Coronary artery (tissue), 2 donors: ENCODE results near the gene DGKZ.

Experiments
- DNase-seq: peaks from one replicate; pipeline ENCODE4 v3.0.0-alpha.2; 2017; ENCODE audit warnings: low spot score
- H3K27ac ChIP-seq, 2 donors: fragments of 200-600 bp; sonication (generic); one replicate each; pipeline ENCODE4 v1.5.1; 2016 to 2019
- H3K4me3 ChIP-seq: fragments of 200-600 bp; sonication (generic); 2 replicates; pipeline ENCODE4 v1.5.1; 2016; ENCODE audit warnings: mild to moderate bottlenecking, moderate library complexity
- TF ChIP-seq, protein P1 (sequence below): fragments of 200-600 bp; sonication (generic); IDR thresholded peaks from one replicate; pipeline ENCODE4 v1.5.1; 2019; ENCODE audit warnings: antibody characterized with exemption

DGKZ gene

DNA sequence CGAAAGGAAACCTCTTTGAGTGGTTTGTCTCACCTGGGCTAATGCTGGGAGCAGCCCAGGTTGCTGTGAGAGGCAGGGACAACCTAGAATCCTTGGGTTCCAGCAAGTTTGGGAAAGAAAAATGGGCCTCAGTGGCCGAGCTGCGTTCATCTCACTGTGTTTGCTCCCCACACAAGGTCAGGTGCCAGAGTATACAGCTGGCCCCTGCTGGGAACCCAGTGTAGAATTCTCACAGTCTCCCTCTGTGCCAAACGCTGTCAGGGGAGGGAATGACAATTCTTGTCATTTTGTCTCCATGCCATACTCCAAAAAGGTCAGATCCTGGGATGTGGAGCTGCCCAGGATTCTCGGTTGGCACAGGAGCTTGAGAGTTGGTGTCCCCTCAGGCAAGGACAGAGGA is 4.3 kb downstream of the DGKZ start:
- Histone ChIP-seq H3K27ac (no peak overlapping the region), H3K4me3 (no peak overlapping the region)
- no peak for DNase-seq
- TF ChIP-seq, protein P1, sequence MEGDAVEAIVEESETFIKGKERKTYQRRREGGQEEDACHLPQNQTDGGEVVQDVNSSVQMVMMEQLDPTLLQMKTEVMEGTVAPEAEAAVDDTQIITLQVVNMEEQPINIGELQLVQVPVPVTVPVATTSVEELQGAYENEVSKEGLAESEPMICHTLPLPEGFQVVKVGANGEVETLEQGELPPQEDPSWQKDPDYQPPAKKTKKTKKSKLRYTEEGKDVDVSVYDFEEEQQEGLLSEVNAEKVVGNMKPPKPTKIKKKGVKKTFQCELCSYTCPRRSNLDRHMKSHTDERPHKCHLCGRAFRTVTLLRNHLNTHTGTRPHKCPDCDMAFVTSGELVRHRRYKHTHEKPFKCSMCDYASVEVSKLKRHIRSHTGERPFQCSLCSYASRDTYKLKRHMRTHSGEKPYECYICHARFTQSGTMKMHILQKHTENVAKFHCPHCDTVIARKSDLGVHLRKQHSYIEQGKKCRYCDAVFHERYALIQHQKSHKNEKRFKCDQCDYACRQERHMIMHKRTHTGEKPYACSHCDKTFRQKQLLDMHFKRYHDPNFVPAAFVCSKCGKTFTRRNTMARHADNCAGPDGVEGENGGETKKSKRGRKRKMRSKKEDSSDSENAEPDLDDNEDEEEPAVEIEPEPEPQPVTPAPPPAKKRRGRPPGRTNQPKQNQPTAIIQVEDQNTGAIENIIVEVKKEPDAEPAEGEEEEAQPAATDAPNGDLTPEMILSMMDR = no peak

DNA sequence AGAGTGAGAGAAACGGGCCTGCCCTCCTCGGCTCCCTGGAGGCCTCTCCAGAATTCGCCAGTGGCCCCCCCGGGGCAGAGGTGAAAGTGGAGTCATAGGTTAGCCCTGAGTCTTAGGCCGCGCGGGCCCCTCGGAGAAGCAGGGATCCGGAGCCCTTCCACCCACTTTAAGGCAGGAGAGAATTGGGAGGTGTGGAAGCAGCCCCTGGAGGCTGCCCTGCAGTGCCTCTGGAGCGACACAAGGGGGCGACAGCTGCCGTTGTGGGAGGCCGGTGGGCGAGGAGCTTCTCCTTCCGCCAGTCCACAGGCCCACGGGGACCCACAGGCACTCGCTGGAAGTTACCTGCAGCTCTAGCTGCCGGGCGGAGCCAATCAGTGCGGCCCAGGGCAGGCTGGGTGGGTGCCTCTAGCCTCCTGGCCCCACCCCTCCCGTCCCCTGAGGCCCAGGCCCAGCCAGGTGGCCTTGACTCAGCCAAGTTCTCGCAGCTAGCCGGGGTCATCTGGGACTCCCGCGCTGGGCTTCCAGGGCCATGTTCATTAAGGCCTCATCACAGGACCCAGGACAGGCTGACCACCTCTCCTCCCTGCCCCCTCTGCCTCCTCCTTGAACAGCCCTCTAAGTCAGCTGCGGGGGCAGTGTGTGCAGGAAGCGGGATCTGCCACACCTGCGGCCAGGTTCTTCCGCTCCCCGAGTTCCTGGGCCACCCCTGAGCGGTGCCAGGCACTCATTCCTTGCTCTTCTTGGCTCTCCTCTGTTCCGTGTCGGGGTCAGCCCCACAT is 5.0 kb downstream of the DGKZ start:
- DNase-seq = no peak
- Histone ChIP-seq H3K4me3 (no peak overlapping the region), H3K27ac (peak overlapping the region in 1 of 2 donors; percentile 10)
- TF ChIP-seq, protein P1 = peak; percentile 50

DNA sequence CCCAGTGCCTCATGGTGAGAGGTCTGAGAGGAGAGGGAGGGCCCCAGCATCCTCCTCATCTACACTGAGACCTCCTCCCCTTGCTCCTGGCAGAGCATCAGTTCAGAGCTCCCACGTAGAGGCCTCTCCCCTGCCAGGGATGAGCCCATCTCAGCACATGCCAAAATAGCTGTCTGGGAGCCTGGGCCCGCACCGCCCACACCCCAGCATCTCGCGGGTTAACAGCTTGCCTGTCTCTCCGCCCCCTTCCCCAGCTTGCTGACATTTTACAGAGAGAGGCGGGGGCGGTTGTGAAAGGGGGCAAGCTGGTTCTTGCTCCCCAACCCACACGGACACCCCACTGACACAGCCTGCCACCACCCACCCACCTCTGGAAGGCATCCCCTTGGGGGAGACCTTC is 6.4 kb downstream of the DGKZ start:
- TF ChIP-seq, protein P1 = no peak
- Histone ChIP-seq H3K4me3 (no peak overlapping the region), H3K27ac (no peak overlapping the region)
- no peak for DNase-seq

DNA sequence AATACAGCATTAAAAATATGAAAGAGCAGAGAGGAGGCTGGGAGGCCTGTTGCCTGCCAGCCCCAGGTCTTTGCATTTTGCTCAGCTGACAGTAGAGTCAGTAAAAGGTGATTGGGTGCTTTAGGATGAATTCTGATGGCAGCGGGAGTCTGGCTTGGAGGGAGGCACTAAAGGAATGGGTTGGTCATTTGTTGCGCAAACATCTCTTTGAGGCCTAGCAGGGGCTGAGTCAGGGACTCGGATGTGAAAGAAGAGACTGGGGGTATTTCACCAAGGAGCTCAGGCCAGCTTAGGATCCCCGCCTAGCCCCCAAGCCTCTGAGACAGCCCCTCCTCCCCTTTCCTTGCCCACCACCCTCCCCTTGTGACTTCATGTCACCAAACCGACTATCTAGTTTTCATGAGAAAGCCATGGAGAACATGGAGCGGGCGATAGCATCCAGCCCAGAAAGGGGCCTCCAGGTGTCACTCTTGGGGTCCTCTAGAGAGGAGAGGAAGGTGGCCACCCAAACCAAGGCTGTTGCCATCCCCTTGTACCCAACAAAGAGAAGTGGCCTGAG is 9.7 kb downstream of the DGKZ start:
- Histone ChIP-seq H3K27ac (no peak overlapping the region), H3K4me3 (no peak overlapping the region)
- no peak for DNase-seq
- TF ChIP-seq, protein P1 = no peak

DNA sequence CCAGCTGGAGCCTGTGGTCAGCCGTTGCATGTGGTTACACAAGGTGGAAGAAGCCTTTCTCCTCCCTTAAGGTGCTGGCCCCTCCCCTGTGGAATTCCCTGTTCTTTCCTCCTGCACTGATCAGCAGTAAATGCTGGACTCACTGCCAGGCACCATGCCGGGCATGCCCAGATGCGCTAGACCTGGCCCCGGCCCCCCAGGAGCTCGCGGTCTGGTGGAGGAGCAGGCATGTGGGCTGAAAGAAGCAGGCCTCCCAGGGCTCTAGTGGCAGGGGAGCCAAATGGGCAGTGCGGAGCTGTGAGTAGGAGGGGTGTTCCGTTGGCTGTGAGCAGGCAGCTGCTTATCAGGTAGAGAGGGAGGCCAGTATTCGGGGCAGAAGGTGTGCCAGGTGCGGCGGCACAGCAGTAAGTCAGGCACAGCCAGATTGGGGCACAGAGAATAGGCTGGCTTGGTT is 10.2 kb downstream of the DGKZ start:
- Histone ChIP-seq H3K4me3 (no peak overlapping the region), H3K27ac (no peak overlapping the region)
- no peak for DNase-seq
- TF ChIP-seq, protein P1 = no peak

DNA sequence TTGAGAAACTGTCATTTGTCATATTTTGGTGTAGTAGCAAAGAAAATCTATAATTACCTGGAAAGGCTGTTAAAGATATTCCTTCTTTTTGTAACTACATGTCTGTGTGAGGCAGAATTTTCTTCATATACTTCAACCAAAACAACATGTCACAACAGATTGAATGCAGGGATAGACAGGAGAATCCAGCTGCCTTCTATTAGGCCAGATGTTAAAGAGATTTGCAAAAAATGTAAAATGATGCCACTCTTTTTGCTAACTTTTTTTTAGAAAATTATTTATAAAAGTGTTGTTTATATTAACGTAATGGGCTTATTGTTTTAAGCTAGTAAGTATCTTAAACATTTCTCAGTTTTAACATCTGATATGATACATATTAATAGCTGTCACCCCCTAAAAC is 12.7 kb downstream of the DGKZ start:
- TF ChIP-seq, protein P1 = no peak
- H3K27ac ChIP-seq = no peak overlapping the region
- H3K4me3 ChIP-seq = no peak overlapping the region
- DNase-seq = no peak

DNA sequence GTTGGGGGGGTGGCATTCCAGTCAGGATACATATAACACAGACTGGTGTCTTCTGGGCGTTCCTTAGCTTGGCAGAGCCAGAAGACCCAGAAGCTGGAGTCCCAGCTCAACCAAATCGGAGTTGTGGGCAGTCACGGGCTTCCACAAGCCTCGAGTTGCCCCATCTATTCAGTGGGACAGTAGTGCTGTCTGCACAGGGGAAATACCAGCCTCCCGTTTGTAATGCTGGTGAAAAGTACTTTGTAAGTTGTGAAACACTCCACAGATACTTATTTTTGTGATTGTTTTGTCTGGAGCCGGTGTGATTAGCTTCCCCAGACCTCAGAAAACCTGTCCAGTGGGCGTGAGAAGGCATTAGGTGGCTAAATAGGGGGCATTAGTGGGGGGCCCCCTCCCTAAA is 13.6 kb downstream of the DGKZ start:
- Histone ChIP-seq H3K4me3 (peak overlapping the region; percentile 51), H3K27ac (peak overlapping the region; percentile 60 to 86)
- TF ChIP-seq, protein P1 = no peak
- no peak for DNase-seq
